Ishikawa (cell line): ENCODE data around the gene TBC1D8.
A peak's percentile ranks its signal among the peaks of the same experiment; 100 is the strongest.

Source experiments
- CEBPB ChIP-seq: IDR thresholded peaks from 2 replicates; pipeline ENCODE4 v1.6.1; 2012
- CREB1 ChIP-seq: IDR thresholded peaks from 2 replicates; pipeline ENCODE4 v1.6.1; 2012; ENCODE audit warnings: low read depth
- EGR1 ChIP-seq: IDR thresholded peaks from 2 replicates; pipeline ENCODE4 v1.6.1; 2012
- EP300 ChIP-seq: IDR thresholded peaks from 2 replicates; pipeline ENCODE4 v1.6.1; 2012; ENCODE audit warnings: borderline replicate concordance
- FOXM1 ChIP-seq: IDR thresholded peaks from 2 replicates; pipeline ENCODE4 v1.6.1; 2012; ENCODE audit warnings: low read depth, borderline replicate concordance
- MAX ChIP-seq: IDR thresholded peaks from 2 replicates; pipeline ENCODE4 v1.6.1; 2012
- NFIC ChIP-seq: IDR thresholded peaks from 2 replicates; pipeline ENCODE4 v1.6.1; 2012
- RAD21 ChIP-seq: IDR thresholded peaks from 2 replicates; pipeline ENCODE4 v1.6.1; 2012; ENCODE audit warnings: low read depth
- REST ChIP-seq: IDR thresholded peaks from 2 replicates; pipeline ENCODE4 v1.6.1; 2012; ENCODE audit warnings: low read depth, mild to moderate bottlenecking
- TAF1 ChIP-seq: IDR thresholded peaks from 2 replicates; pipeline ENCODE4 v1.6.1; 2012; ENCODE audit warnings: low read depth, mild to moderate bottlenecking
- TCF12 ChIP-seq: IDR thresholded peaks from 2 replicates; pipeline ENCODE4 v1.6.1; 2012; ENCODE audit warnings: low read depth
- TEAD4 ChIP-seq: IDR thresholded peaks from 2 replicates; pipeline ENCODE4 v1.6.1; 2012
- USF1 ChIP-seq: IDR thresholded peaks from 2 replicates; pipeline ENCODE4 v1.6.1; 2012
- YY1 ChIP-seq: IDR thresholded peaks from 2 replicates; pipeline ENCODE4 v1.6.1; 2012; ENCODE audit warnings: low read depth
- ZBTB7A ChIP-seq: IDR thresholded peaks from 2 replicates; pipeline ENCODE4 v1.6.1; 2012; ENCODE audit warnings: low read depth

TBC1D8 gene

GRCh38 chr2:101006065-101006715 lies 145.0 kb downstream of the TBC1D8 start:
- TF ChIP-seq USF1 = no peak

DNA sequence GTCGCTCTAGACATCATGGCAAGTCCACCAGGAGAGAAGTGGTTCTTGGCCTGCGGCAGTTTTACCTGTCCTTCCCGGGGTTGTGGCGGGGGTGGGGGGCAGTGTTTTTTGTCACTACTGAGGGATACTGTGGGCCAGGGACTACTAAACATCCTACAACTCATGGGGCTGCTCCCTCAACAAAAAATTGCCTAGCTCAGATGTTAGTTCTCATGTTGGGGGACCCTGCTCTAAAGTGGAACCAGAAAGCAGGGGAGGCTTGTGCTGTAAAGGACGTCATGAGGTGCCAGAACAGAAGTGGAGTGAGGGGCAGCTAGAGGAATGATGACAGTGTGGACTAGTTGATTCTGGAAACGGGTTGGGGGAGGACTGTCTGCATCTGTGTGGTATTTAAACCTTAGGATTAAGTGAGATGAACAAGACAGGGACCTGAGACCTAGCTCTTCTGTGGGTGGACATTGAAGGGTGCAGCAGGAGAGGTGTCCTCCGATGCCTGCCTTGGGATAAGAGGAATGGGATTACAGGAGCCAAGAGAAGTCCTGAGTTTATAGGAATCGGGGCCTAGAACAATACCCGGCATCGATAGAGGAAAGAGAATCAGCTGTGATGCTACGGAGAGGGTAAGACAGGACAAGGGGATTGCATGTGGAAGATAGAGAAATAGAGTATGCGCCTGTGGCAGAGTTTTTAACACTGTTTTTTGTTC lies 146.4 kb downstream of the TBC1D8 start:
- TF ChIP-seq FOXM1 (no peak), CREB1 (no peak), YY1 (no peak), EGR1 (no peak), TCF12 (no peak), MAX (no peak), TAF1 (no peak), CEBPB (no peak), NFIC (no peak), EP300 (no peak), RAD21 (no peak), TEAD4 (no peak), USF1 (no peak), ZBTB7A (no peak)

DNA sequence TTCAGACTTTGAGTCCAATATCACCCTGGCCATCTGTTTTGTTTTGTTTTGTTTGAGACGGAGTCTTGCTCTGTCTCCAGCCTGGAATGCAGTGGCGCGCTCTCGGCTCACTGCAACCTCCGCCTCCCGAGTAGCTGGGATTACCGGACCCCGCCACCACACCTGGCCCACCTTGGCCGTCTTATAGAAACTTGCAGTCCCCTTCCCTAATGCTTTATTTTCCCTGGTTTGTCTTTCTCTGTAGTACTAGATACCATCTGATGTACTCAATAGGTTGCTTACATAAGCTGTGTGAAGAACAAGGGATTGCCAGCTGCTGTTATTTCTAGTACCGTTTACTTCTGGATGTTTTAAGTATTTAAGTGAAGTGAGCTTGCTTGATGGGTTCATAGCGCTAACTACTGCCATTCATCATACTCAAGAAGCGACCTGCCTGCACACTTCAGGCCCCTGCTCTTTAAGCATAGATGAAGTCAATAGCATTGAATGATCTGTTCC lies 147.9 kb downstream of the TBC1D8 start:
- TF ChIP-seq MAX = no peak
- TF ChIP-seq RAD21 = no peak
- no peak for TF ChIP-seq EP300
- TF ChIP-seq CEBPB = no peak
- TF ChIP-seq ZBTB7A = no peak
- no peak for TF ChIP-seq TAF1

DNA sequence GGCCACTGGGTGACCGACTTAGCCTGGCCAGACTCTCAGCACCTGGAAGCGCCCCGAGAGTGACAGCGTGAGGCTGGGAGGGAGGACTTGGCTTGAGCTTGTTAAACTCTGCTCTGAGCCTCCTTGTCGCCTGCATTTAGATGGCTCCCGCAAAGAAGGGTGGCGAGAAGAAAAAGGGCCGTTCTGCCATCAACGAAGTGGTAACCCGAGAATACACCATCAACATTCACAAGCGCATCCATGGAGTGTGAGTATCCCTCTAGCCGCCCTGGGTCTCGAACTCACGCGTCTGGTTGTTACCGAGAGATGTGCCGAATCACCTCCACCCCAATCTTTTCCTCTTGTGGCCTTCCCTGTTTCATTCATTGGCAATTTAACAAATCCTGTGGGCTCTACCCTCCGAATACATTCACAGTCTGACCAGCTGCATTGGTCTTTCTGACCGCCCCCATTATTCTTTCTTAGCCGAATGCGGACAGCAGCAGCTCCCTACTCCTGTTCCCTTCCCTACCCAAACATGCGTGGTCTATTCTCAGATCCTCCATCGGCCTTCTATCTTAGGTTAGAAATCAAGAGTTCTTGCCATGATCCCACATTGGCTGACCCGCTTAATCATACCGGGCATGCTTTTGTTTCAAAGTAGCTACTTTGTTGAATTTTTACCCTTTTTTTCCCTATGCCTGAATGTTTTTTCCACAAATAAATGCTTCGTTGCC lies 148.5 kb downstream of the TBC1D8 start:
- TF ChIP-seq EP300 = no peak
- TF ChIP-seq CEBPB = no peak
- TF ChIP-seq CREB1 = no peak
- no peak for TF ChIP-seq YY1
- TF ChIP-seq REST = no peak
- no peak for TF ChIP-seq TAF1
- TF ChIP-seq MAX = no peak
- TF ChIP-seq EGR1 = no peak
- TF ChIP-seq NFIC = no peak
- TF ChIP-seq TEAD4 = no peak
- no peak for TF ChIP-seq RAD21
- no peak for TF ChIP-seq USF1
- no peak for TF ChIP-seq FOXM1
- TF ChIP-seq ZBTB7A = no peak
- TF ChIP-seq TCF12 = no peak

- TF ChIP-seq MAX (peak; percentile 100), EGR1 (peak; percentile 13; the same call in 1 of the 2 replicates), REST (peak; percentile 42; the same call in 1 of the 2 replicates), TCF12 (peak; percentile 83), TEAD4 (peak; percentile 51; the same call in 1 of the 2 replicates), CREB1 (peak; percentile 75), USF1 (no peak; the same call in 1 of the 2 replicates), TAF1 (peak; percentile 100), ZBTB7A (no peak), CEBPB (peak; percentile 33; the same call in 1 of the 2 replicates), EP300 (0 out of 2 replicates have a peak, but pooled peaks have one; percentile 8), YY1 (peak; percentile 77; the same call in 1 of the 2 replicates), RAD21 (no peak), FOXM1 (peak; percentile 47; the same call in 1 of the 2 replicates), NFIC (peak; percentile 53)
Observed at GRCh38 chr2:101001691-101002561, 149.3 kb downstream of the TBC1D8 start, which contains the start of gene RPL31. Gene RPL31, plus strand, starts transcription at chr2:101002289. Its CDS starts 413 bp downstream, at chr2:101002702.
